HG03066 (cell line): Measurements from ENCODE around the gene PON1.
A peak's percentile ranks its signal among the peaks of the same experiment; 100 is the strongest.

ENCODE experiments used
- ATAC-seq: cut with Tn5 transposase; IDR thresholded peaks from one replicate; pipeline ENCODE4 v1.9.1; 2021; ENCODE audit warnings: low read depth; ENCODE audit not compliant: unreplicated experiment

PON1 gene

DNA sequence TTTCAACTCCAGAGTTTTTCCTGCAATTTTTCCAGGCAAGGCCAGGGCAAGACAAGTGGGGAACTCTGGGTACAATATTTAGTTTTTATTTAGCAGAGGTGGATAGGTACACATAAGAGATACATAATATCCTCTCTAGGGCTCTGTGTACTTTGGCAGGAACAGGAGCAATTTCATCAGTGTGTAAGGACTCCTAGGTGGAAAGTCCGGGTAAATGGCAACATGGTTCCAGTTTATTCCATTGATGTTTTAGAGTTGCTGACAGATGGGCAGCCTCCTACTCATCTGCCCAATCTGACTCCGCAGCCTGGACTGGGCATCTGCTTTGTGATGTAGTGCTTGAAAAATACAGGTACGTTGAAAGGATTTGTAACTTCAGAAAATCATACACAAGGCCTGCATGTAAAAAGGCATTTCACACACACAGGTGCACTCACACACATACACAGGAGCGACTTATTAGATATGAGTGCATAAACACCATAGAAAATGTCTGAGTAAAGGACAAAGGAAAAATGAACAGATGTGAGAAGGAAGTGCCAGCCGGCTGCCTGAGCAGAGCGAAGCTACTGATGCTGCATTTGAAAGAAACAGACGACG, 5.7 kb downstream of the PON1 start:
- no peak for ATAC-seq

GRCh38 chr7:95317966-95318365, 6.4 kb downstream of the PON1 start:
- no peak for ATAC-seq

- ATAC-seq = no peak
These were observed 6.8 kb downstream of the PON1 start for GRCh38 chr7:95317546-95317945.

DNA sequence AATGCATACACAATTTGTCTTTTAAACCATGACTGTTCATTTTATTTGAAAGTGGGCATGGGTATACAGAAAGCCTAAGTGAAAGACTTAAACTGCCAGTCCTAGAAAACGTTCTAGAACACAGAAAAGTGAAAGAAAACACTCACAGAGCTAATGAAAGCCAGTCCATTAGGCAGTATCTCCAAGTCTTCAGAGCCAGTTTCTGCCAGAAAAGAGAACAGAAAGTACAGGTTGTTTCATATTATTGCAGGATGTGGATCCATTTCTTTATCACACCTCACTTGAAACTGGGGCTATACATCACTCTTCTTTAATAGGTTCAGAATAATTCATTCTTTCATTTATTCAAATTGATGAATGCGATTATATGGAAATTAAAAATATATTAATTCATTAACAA, 7.7 kb downstream of the PON1 start:
- ATAC-seq = peak; percentile 72

DNA sequence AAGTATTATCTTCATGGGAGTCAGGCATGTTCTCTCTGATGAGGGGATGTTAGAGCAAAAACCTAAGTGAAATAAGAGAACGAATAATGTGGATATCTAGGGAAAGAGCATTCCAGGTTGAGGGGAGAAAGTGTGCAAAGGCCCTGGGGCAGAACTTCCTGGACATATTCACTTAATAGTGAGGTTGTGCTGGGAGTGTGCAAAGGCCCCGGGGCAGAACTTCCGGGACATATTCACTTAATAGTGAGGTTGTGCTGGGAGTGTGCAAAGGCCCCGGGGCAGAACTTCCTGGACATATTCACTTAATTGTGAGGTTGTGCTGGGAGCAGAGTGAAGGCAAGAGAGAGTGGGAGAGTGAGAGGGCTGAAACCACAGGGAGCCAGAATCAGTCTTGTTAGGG, 11.8 kb downstream of the PON1 start:
- no peak for ATAC-seq

- ATAC-seq = no peak
These were observed 12.9 kb downstream of the PON1 start for GRCh38 chr7:95311389-95311788.

GRCh38 chr7:95309951-95310350, 14.4 kb downstream of the PON1 start:
- ATAC-seq = no peak

- ATAC-seq = no peak
These were observed 19.3 kb downstream of the PON1 start for GRCh38 chr7:95304990-95305389.

GRCh38 chr7:95303013-95303905, 21.1 kb downstream of the PON1 start:
- ATAC-seq = no peak

DNA sequence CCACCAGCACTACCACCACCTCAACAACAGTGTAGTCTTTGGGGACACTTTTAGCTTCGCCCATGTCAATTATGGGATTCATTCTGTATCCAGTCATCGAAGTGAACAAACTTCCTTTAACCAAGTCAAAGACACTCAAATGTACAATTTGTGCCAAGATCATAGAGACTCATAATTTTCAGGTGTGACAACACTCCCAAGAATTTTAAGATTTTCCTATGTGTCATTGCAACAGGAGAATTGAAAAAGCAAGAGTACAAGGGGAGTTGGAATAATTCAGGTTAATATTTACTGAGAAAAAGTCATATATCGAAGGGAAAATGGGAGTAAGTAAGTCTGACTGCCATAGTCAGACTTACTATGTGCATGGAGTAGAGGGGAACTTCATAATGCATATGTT, 26.2 kb downstream of the PON1 start:
- no peak for ATAC-seq

- ATAC-seq = no peak
These were observed 27.3 kb downstream of the PON1 start for GRCh38 chr7:95297041-95297440.

- ATAC-seq = no peak
These were observed 27.9 kb downstream of the PON1 start for GRCh38 chr7:95296456-95296855.

DNA sequence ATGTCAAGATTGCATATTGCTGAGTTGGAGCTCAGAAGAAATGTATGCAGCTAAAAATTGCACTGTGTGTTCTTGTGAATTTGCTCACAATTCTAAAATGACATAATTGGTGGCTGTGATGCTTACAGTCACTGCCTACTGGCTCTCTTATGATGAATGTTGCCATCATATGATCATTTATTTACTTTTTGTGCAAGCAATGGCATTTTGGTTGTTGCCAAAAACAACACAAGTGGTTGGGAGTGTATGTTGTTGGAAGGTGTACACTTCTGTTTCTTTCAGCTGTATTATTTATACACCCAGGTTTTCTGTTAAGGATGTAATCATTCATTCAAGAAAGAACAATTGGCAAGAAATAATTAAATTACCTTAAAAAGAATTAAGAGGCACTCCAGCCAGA, 28.9 kb downstream of the PON1 start:
- ATAC-seq = no peak

- no peak for ATAC-seq
These were observed 34.0 kb downstream of the PON1 start for GRCh38 chr7:95290166-95290830.

DNA sequence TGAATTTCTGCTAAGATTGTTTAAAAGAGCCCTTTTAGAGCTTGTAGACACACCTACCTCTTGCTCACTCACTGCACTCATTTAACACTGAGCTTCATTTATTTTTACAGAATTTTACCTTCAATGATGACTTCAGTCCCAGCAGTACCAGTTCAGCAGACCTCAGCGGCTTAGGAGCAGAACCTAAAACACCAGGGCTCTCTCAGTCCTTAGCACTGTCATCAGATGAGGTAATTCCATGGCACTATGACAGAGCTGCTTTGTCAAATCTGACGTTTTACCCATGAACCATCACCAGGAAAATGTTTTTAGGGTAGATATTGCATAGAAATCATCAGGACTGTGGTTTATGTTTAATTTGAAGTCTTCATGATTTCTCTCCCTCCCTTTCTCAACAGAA, 38.2 kb downstream of the PON1 start:
- ATAC-seq = no peak

DNA sequence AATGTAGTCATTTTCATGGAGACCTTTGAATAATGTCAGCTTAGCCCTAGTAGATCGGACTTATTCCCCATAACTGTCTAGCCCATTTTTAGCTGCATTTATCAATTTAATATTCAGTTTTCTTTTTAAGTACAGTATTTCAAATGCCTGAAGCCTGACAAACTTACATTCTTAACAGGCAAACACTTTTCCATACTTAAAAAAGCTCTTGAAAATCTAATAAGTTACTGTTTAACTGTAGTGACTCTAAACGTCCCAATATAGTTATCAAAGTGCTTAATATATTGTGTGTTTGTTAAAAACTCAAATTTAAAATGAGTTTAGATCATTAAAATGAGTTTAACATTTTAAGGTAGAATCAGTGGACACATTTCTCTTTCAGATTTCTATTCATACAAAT, 44.9 kb downstream of the PON1 start:
- no peak for ATAC-seq

DNA sequence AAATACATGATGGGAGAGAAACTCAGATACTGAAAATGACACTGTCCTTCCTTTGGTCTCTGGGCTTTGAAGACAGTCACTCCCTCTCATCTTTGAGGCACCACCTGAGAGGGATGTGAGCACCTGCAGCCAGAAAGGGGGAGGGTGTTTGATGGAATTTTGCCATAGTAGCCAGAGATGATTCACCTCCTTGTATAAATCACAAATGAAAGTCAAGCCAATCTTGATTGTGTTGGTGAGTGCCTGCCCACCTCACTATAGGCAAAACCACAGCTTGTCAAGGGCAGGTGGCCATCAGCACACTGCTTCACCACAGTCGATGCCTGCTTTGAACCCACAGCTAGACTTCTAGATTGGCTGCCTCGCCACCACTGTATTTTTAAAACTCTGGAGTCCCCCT, 48.2 kb downstream of the PON1 start:
- ATAC-seq = no peak

GRCh38 chr7:95269640-95270039, 54.7 kb downstream of the PON1 start:
- no peak for ATAC-seq

- no peak for ATAC-seq
These were observed 56.6 kb downstream of the PON1 start for GRCh38 chr7:95267754-95268153.

- no peak for ATAC-seq
These were observed 58.7 kb downstream of the PON1 start for GRCh38 chr7:95265634-95266033.

- ATAC-seq = no peak
These were observed 59.9 kb downstream of the PON1 start for GRCh38 chr7:95264363-95264891.
